GM12878 (cell line): ENCODE data around the gene RNFT2. TPM values are rescaled to one million over a fixed set of nuclear protein-coding genes. Genes with fewer than 3 reads are reported as not detected.
A peak's percentile ranks its signal among the peaks of the same experiment; 100 is the strongest.

Experiments
- ATAC-seq: fragments of 200-7000 bp; cut with Tn5 transposase; 3 replicates; pipeline ENCODE4 v1.9.1; 2020; ENCODE audit warnings: mild to moderate bottlenecking, moderate library complexity
- BruUV-seq: library from RNA; stranded (reverse); fragments of 400-500 nt; replicated peaks from 2 replicates; lab custom pipeline; 2021; lab: Mats Ljungman, UMichigan
- CTCF ChIA-PET: fragments of 300-600 bp; sonication (Branson Sonifier 250); formaldehyde crosslinking; extraction: SDS; loops from one replicate; lab custom pipeline; 2021; ENCODE audit warnings: inconsistent platforms; lab: Yijun Ruan, JAX
- POLR2A ChIA-PET: fragments of 350-600 bp; formaldehyde crosslinking; extraction: SDS; loops from one replicate; lab custom pipeline; 2021; ENCODE audit warnings: inconsistent platforms; lab: Charles Lee
- RAD21 ChIA-PET: fragments of 300-600 bp; sonication (Branson Sonifier 250); formaldehyde crosslinking; loops from one replicate; lab custom pipeline; 2023; ENCODE audit warnings: antibody characterized with exemption; ENCODE audit not compliant: unreplicated experiment; lab: Charles Lee
- SMC1A ChIA-PET: fragments of 300-600 bp; sonication (Branson Sonifier 250); formaldehyde crosslinking; loops from one replicate; lab custom pipeline; 2023; ENCODE audit not compliant: unreplicated experiment, uncharacterized antibody; lab: Charles Lee
- DNase-seq: peaks from one replicate; pipeline ENCODE4 v3.0.0-alpha.2; 2011; ENCODE audit warnings: low read depth, low spot score
- FAIRE-seq: peaks from 3 replicates; lab custom pipeline; 2011; peaks lifted over from hg19 to GRCh38; lab: Jason Lieb, UNC
- H2AFZ ChIP-seq: 2 replicates; pipeline ENCODE4 v1.6.0; 2011; ENCODE audit warnings: low read depth, low read length, control low read depth; ENCODE audit not compliant: control insufficient read depth
- H3K27ac ChIP-seq: 2 replicates; pipeline ENCODE4 v1.5.1; 2011; ENCODE audit warnings: control low read depth; ENCODE audit not compliant: control insufficient read depth, insufficient read depth
- H3K27me3 ChIP-seq, 2 experiments: replicated peaks in 1 of 2; 2 replicates each; pipeline versions ENCODE4 v1.6.0 to v1.6.1; 2011; ENCODE audit warnings: low read length in 1 of 2; ENCODE audit not compliant: control insufficient read depth in 2 of 2, insufficient read depth in 2 of 2
- H3K36me3 ChIP-seq, 2 experiments: 2 replicates each; pipeline ENCODE4 v1.5.1; 2011; ENCODE audit warnings: low read length in 1 of 2; ENCODE audit not compliant: control insufficient read depth in 2 of 2, insufficient read depth in 2 of 2
- H3K4me1 ChIP-seq: 2 replicates; pipeline ENCODE4 v1.6.1; 2011; ENCODE audit warnings: mild to moderate bottlenecking, low read length, moderate library complexity, mixed read lengths; ENCODE audit not compliant: control insufficient read depth, insufficient read depth
- H3K4me2 ChIP-seq: 2 replicates; pipeline ENCODE4 v1.6.0; 2011; ENCODE audit warnings: control low read depth; ENCODE audit not compliant: control insufficient read depth, insufficient read depth
- H3K4me3 ChIP-seq: fragments of 200-600 bp; sonication (generic); 2 replicates; pipeline ENCODE4 v1.5.1; 2016
- H3K79me2 ChIP-seq: 2 replicates; pipeline ENCODE4 v1.6.0; 2011; ENCODE audit warnings: low read length; ENCODE audit not compliant: control insufficient read depth, insufficient read depth
- H3K9ac ChIP-seq: 2 replicates; pipeline ENCODE4 v1.8.0; 2011; ENCODE audit warnings: low read length, control low read depth, mixed read lengths; ENCODE audit not compliant: control insufficient read depth, insufficient read depth
- H3K9me3 ChIP-seq: replicated peaks from 3 replicates; pipeline ENCODE4 v1.5.1; 2011; ENCODE audit warnings: mild to moderate bottlenecking, low read length; ENCODE audit not compliant: control insufficient read depth, insufficient read depth
- H4K20me1 ChIP-seq: 2 replicates; pipeline ENCODE4 v1.6.0; 2011; ENCODE audit not compliant: control insufficient read depth, insufficient read depth
- BCL11A ChIP-seq: IDR thresholded peaks from 2 replicates; pipeline ENCODE4 v1.6.1; 2011; ENCODE audit warnings: low read depth, low read length
- HDGF ChIP-seq: fragments of 450-650 bp; IDR thresholded peaks from 2 replicates; pipeline ENCODE4 v1.6.1; 2016; ENCODE audit warnings: antibody characterized with exemption
- NFXL1 ChIP-seq: fragments of 450-650 bp; IDR thresholded peaks from 2 replicates; pipeline ENCODE4 v1.6.1; 2017; ENCODE audit warnings: antibody characterized with exemption, mild to moderate bottlenecking, borderline replicate concordance
- SRF ChIP-seq, 2 experiments: IDR thresholded peaks; 2 replicates each; pipeline ENCODE4 v1.6.1; 2011; ENCODE audit warnings: low read depth in 2 of 2, low read length in 2 of 2, mild to moderate bottlenecking in 1 of 2, moderate library complexity in 1 of 2
- TCF3 ChIP-seq: IDR thresholded peaks from 2 replicates; pipeline ENCODE4 v1.6.1; 2012; ENCODE audit warnings: low read depth, mild to moderate bottlenecking, low read length, borderline replicate concordance; ENCODE audit not compliant: insufficient read depth
- WGBS: methylation state at CpG from one replicate; pipeline ENCODE4 v1.1.6; 2016; ENCODE audit warnings: low lambda C conversion rate; ENCODE audit not compliant: insufficient replicate concordance, insufficient coverage; ENCODE audit errors: missing lambda C conversion rate; 5-methylcytosine and 5-hydroxymethylcytosine counted together
- in situ Hi-C: fragments of 300-500 bp; cut with MboI; formaldehyde crosslinking; loops from 9 replicates; pipeline ENCODE4 v1.14.3; 2018; ENCODE audit warnings: mixed read lengths
- intact Hi-C: fragments of 100-400 bp; cut with micrococcal nuclease; formaldehyde crosslinking; loops from one replicate; pipeline ENCODE4 v1.14.2; 2022; ENCODE audit not compliant: unreplicated experiment
- polyA plus RNA-seq, 11 experiments: library from polyadenylated mRNA; depleted of rRNA in 4 of 11; unstranded in 6 of 11; stranded (reverse) in 5 of 11; fragments of >200 nt; fragmentation: Nextera tagmentation in 4 of 11; fragmentation: Illumina TruSeq in 1 of 11; extraction: Ambion mirVana in 4 of 11; extraction: Trizol in 1 of 11; gene quantifications; 1 replicate in 1 of 11; 2 replicates in 10 of 11; pipeline versions ENCODE4 v1.2.1 to v1.2.3, GENCODE V29; 2011 to 2016; ENCODE audit warnings: inconsistent platforms in 2 of 11, missing spikeins in 2 of 11, low read depth in 1 of 11
- total RNA-seq, 4 experiments: library from RNA; depleted of rRNA in 3 of 4; stranded (reverse); fragments of >200 nt in 3 of 4; fragmentation: Illumina TruSeq in 1 of 4; extraction: Trizol in 1 of 4; gene quantifications; 2 replicates each; pipeline versions ENCODE4 v1.2.1 to v1.2.3, GENCODE V29; 2013 to 2021

Gene RNFT2
- total and polyA plus RNA-seq, 10 of the 15 experiments (the other 5 are each of a cell fraction or from before 2014, with no cell fraction given): 2.5 to 17.3 (median 9.7) TPM

- DNase-seq (no peak), FAIRE-seq (peak; percentile 59), ATAC-seq (no peak)
- H3K36me3 ChIP-seq: no peaks in the 10 kb centered on the region; a peak in 1 of 4 replicates
- POLR2A ChIA-PET: no interaction called here
- no peaks in the 10 kb centered on the region for H3K79me2 ChIP-seq
- in situ Hi-C loops: no loop called here
- 40% methylated on average over 7 of the region's 7 CpGs for WGBS
- no peak overlapping the region for H3K27ac ChIP-seq
- no peak overlapping the region for H2AFZ ChIP-seq
- no peak overlapping the region for H3K4me3 ChIP-seq
- H3K4me1 ChIP-seq: no peaks in the 10 kb centered on the region
- H3K27me3 ChIP-seq: no peaks in the 10 kb centered on the region
- no TSS peak for BruUV-seq
- no peaks in the 10 kb centered on the region for H3K9me3 ChIP-seq
- H4K20me1 ChIP-seq: no peaks in the 10 kb centered on the region
- intact Hi-C loops: no loop called here
- TF ChIP-seq TCF3 (0 out of 2 replicates have a peak, but pooled peaks have one; percentile 12), BCL11A (no peak)
- TF ChIP-seq, all 136 proteins: peak for 1
- ChIA-PET CTCF (interaction anchor here (0.6 kb wide), 1 partner anchor 79 kb away, joined by 3 read pairs; no protein-coding TSS in a partner anchor), RAD21 (no interaction called here), SMC1A (interaction anchor here (0.6 kb wide), 1 partner anchor 79 kb away, joined by 3 read pairs; no protein-coding TSS in a partner anchor)
- H3K4me2 ChIP-seq: no peak overlapping the region
- no peak overlapping the region for H3K9ac ChIP-seq
Measured at GRCh38 chr12:116803013-116803736, 65.1 kb downstream of the RNFT2 start.

DNA sequence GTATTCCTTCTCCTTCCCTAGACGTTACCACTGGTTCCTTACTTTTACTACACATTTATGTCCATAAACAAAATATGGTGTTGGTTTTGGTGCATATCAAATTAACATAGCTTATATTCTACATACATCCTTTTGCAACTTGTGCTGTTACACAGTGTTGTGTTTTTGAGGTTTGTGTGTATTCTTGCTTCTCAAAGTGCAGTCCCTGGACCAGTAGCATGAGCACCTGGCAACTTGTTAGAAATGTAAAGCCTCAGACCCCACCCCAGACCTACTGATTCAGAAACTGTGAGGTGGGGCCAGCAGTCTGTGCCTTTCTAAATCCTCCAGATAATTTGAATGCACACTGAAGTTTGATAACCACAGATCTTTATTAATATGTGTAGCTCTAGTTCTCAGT is 65.9 kb downstream of the RNFT2 start:
- DNase-seq: no peak
- ATAC-seq: no peak
- Histone ChIP-seq H3K79me2 (no peaks in the 10 kb centered on the region), H3K9me3 (no peaks in the 10 kb centered on the region), H3K4me2 (no peak overlapping the region), H3K27me3 (no peaks in the 10 kb centered on the region), H3K27ac (no peak overlapping the region), H3K4me3 (no peak overlapping the region), H3K9ac (no peak overlapping the region), H3K4me1 (no peaks in the 10 kb centered on the region), H3K36me3 (no peaks in the 10 kb centered on the region; a peak in 1 of 4 replicates), H4K20me1 (no peaks in the 10 kb centered on the region), H2AFZ (no peak overlapping the region)
- ChIA-PET RAD21 (no interaction called here), CTCF (no interaction called here), POLR2A (no interaction called here), SMC1A (no interaction called here)
- 0% methylated on average over 1 of the region's 1 CpG for WGBS
- no TSS peak for BruUV-seq
- TF ChIP-seq NFXL1: no peak
- TF ChIP-seq HDGF: no peak
- no peak for TF ChIP-seq SRF (IDR thresholded peaks at IDR 0.05; ENCODE audit: low read depth in 2 of 2, low read length in 2 of 2)
- intact Hi-C loops (no loop called here), in situ Hi-C loops (no loop called here)
- FAIRE-seq: no peak
